ENCODE measurements around the gene TMEM63C.

- TF ChIP-seq FOXM1 (IDR thresholded peaks at IDR 0.05; ENCODE audit: borderline replicate concordance) (no peak), TARDBP (IDR thresholded peaks at IDR 0.05) (no peak), NFRKB (IDR thresholded peaks at IDR 0.05) (no peak), SUZ12 (IDR thresholded peaks at IDR 0.05) (no peak), ZNF384 (IDR thresholded peaks at IDR 0.05) (no peak), BHLHE40 (IDR thresholded peaks at IDR 0.05; ENCODE audit: borderline replicate concordance) (no peak)
Observed at GRCh38 chr14:77224212-77224611, 42.6 kb downstream of the TMEM63C start.
